HG02759 (cell line): ENCODE data around the gene NRCAM.

Experiments used
- ATAC-seq: cut with Tn5 transposase; IDR thresholded peaks from one replicate; pipeline ENCODE4 v1.9.1; 2021; ENCODE audit warnings: mild to moderate bottlenecking, moderate library complexity; ENCODE audit not compliant: unreplicated experiment

The NRCAM gene

DNA sequence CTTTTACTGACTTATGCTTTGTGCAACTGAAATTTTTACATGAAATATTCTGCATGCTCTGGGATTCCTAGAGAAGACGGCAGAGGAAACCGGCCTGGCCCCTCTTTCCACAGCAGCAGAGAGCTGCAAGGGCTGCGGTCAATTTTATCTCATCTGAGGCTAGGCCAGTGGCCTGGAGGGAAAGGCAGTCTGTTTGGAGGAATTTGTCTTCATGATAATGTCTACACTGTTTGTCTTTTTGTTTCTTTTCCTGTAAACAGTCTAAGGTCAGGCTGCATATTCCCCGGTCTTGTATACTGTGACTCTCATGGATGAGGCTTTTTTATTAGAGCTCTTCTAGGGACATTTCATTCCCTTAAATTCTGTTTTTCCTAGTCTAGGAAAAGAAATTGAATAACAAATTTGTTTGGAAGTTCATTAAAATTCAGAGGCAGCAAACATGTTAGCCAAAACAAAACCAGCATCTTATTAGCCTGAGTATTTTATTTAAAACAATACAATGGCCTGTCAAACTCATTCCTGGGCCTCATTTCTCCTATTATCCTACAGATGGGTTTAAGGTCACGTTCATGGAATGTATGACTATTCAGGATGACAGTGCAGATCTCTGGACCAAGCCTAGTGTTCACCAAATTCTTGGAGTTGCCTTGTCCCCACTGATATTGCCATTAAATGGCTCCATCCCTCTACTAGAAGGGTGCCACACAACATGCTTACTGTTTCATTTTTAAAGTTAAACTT lies 352.5 kb downstream of the NRCAM start:
- ATAC-seq = no peak

- no peak for ATAC-seq
These were observed 353.4 kb downstream of the NRCAM start for GRCh38 chr7:108102671-108103312.

DNA sequence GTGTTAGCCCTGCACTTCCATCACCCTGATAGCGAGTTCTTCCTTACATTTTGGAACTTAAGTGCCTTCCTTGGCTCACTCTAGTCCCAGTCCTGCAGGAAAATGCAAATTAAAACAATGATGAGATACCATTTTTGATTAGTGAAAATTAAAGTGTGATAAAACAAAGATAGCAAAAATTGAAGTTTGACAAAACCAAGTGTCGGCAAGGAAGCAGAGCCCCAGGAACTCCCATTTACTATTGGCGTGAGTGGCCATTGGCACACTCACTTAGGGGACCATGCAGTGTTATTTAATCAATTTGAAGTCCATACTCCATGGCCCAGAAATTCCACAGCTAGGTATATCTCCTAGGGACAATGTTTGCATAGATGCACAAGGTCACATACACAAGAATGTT lies 354.5 kb downstream of the NRCAM start:
- no peak for ATAC-seq

GRCh38 chr7:108099713-108100112 lies 356.5 kb downstream of the NRCAM start:
- ATAC-seq = no peak

DNA sequence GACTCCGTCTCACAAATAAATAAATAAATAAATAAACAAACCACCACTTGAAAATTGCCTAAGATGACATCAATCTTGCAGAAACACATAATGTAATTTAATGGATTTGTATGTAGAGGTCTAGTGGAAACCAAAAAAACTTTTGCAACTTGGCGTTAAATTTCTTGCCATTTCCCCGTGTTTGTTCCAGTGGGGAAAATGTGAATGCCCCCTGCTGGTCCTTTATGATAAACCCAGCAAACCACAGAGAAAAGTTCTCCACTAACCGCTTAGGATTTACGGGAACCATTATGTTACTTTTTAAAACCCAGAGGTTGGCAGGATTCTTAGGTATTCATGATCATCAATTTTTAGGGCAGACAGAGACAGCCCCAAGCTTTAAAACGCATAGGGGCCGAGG lies 358.5 kb downstream of the NRCAM start:
- ATAC-seq = no peak
